ENCODE data around the gene LHX2.

LHX2 gene

GRCh38 chr9:123998970-123999621 is 12.5 kb upstream of the LHX2 start:
- in situ Hi-C loops (cut with HindIII; ENCODE audit: low sequenced_read_pairs): no loop called here

GRCh38 chr9:123999661-124000060 is 11.9 kb upstream of the LHX2 start:
- in situ Hi-C loops (cut with HindIII; ENCODE audit: low sequenced_read_pairs): no loop called here

GRCh38 chr9:124000161-124000783 is 11.3 kb upstream of the LHX2 start:
- in situ Hi-C loops (cut with HindIII; ENCODE audit: low sequenced_read_pairs): no loop called here

- in situ Hi-C loops (cut with HindIII; ENCODE audit: low sequenced_read_pairs): no loop called here
These were observed 10.6 kb upstream of the LHX2 start for GRCh38 chr9:124000784-124001457.

GRCh38 chr9:124001458-124001799 is 10.1 kb upstream of the LHX2 start:
- in situ Hi-C loops (cut with HindIII; ENCODE audit: low sequenced_read_pairs): no loop called here

- in situ Hi-C loops (cut with HindIII; ENCODE audit: low sequenced_read_pairs): no loop called here
These were observed 9.6 kb upstream of the LHX2 start for GRCh38 chr9:124001866-124002525.

GRCh38 chr9:124003636-124004349 is 7.8 kb upstream of the LHX2 start:
- in situ Hi-C loops (cut with HindIII; ENCODE audit: low sequenced_read_pairs): no loop called here

- in situ Hi-C loops (cut with HindIII; ENCODE audit: low sequenced_read_pairs): no loop called here
These were observed 7.0 kb upstream of the LHX2 start for GRCh38 chr9:124004593-124004992.

GRCh38 chr9:124005029-124005771 is 6.4 kb upstream of the LHX2 start:
- in situ Hi-C loops (cut with HindIII; ENCODE audit: low sequenced_read_pairs): no loop called here

- in situ Hi-C loops (cut with HindIII; ENCODE audit: low sequenced_read_pairs): no loop called here
These were observed 4.9 kb upstream of the LHX2 start for GRCh38 chr9:124006448-124007361.

- in situ Hi-C loops (cut with HindIII; ENCODE audit: low sequenced_read_pairs): no loop called here
These were observed 3.8 kb upstream of the LHX2 start for GRCh38 chr9:124007565-124008302.

GRCh38 chr9:124008303-124008693 is 3.3 kb upstream of the LHX2 start:
- in situ Hi-C loops (cut with HindIII; ENCODE audit: low sequenced_read_pairs): no loop called here

GRCh38 chr9:124008694-124009530 is 2.7 kb upstream of the LHX2 start:
- in situ Hi-C loops (cut with HindIII; ENCODE audit: low sequenced_read_pairs): no loop called here

GRCh38 chr9:124009531-124010217 is 1.9 kb upstream of the LHX2 start:
- in situ Hi-C loops (cut with HindIII; ENCODE audit: low sequenced_read_pairs): no loop called here

GRCh38 chr9:124010303-124010664 is 1.3 kb upstream of the LHX2 start:
- in situ Hi-C loops (cut with HindIII; ENCODE audit: low sequenced_read_pairs): no loop called here

- in situ Hi-C loops (cut with HindIII; ENCODE audit: low sequenced_read_pairs): no loop called here
These were observed 775 bp upstream of the LHX2 start for GRCh38 chr9:124010665-124011321.

Measured in DLD1 (cell line).